Left ventricle myocardium inferior (tissue), 1 donor: Measurements from ENCODE around the gene HAP1. TPM values are rescaled to one million over a fixed set of nuclear protein-coding genes. Genes with fewer than 3 reads are reported as not detected.

ENCODE experiments used
- DNase-seq: peaks from one replicate; pipeline ENCODE4 v3.0.0-alpha.2; 2020
- H3K27ac ChIP-seq: fragments of 200-600 bp; replicated peaks from 2 replicates; pipeline ENCODE4 v1.8.0; 2021
- H3K27me3 ChIP-seq: fragments of 200-600 bp; 2 replicates; pipeline ENCODE4 v1.8.0; 2021; ENCODE audit warnings: low read depth
- H3K36me3 ChIP-seq: fragments of 200-600 bp; 2 replicates; pipeline ENCODE4 v1.8.0; 2021
- H3K4me1 ChIP-seq: fragments of 200-600 bp; 2 replicates; pipeline ENCODE4 v1.8.0; 2021
- H3K4me3 ChIP-seq: fragments of 200-600 bp; 2 replicates; pipeline ENCODE4 v1.8.0; 2021; ENCODE audit warnings: mild to moderate bottlenecking, moderate library complexity
- H3K9me3 ChIP-seq: fragments of 200-600 bp; replicated peaks from 2 replicates; pipeline ENCODE4 v1.8.0; 2021
- intact Hi-C: fragments of 100-400 bp; cut with micrococcal nuclease; formaldehyde crosslinking; loops from one replicate; pipeline ENCODE4 v1.11.0; 2022
- total RNA-seq: library from RNA; stranded (reverse); fragmentation: NEBNext Ultra II Directional; extraction: Animal tissue kit (Norgen Biotek cat#: 25700); gene quantifications from one replicate; pipeline ENCODE4 v1.2.1, GENCODE V29; 2021
- TF ChIP-seq, protein P1 (sequence below): fragments of 200-600 bp; IDR thresholded peaks from 2 replicates; pipeline ENCODE4 v1.8.0; 2021; ENCODE audit warnings: antibody characterized with exemption, mild to moderate bottlenecking, borderline replicate concordance
- donor health status: DM: no; HTN: yes; CAD: no; lungs with severe emphysema.

The HAP1 gene
- total RNA-seq, 1 donor from 2014 or later, result 0.14 TPM

DNA sequence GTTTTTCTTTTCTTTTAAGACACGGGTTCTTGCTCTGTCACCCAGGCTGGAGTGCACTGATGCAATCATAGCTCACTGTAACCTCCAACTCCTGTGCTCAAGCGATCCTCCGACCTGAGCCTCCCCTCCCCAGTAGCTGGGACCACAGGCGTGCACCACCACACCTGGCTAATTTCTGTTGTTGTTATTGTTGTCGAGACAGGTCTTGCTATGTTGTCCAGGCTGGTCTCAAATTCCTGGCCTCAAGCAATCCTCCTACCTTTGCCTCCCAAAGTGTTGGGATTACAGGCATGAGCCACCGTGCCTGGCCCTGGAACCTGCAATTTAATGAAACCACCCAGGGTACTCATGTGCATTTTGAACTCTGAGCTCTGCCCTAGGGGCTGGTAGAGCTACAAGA is 27.9 kb upstream of the HAP1 start:
- H3K4me1 ChIP-seq, result no peaks in the 10 kb centered on the region
- H3K27ac ChIP-seq, result no peak overlapping the region
- no peaks in the 10 kb centered on the region for H3K9me3 ChIP-seq
- no peak for DNase-seq
- H3K4me3 ChIP-seq, result no peak overlapping the region
- TF ChIP-seq, protein P1, sequence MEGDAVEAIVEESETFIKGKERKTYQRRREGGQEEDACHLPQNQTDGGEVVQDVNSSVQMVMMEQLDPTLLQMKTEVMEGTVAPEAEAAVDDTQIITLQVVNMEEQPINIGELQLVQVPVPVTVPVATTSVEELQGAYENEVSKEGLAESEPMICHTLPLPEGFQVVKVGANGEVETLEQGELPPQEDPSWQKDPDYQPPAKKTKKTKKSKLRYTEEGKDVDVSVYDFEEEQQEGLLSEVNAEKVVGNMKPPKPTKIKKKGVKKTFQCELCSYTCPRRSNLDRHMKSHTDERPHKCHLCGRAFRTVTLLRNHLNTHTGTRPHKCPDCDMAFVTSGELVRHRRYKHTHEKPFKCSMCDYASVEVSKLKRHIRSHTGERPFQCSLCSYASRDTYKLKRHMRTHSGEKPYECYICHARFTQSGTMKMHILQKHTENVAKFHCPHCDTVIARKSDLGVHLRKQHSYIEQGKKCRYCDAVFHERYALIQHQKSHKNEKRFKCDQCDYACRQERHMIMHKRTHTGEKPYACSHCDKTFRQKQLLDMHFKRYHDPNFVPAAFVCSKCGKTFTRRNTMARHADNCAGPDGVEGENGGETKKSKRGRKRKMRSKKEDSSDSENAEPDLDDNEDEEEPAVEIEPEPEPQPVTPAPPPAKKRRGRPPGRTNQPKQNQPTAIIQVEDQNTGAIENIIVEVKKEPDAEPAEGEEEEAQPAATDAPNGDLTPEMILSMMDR, result no peak
- intact Hi-C loops, result no loop called here
- H3K27me3 ChIP-seq, result no peaks in the 10 kb centered on the region
- peaks cover 99% of the 10 kb centered on the region for H3K36me3 ChIP-seq

DNA sequence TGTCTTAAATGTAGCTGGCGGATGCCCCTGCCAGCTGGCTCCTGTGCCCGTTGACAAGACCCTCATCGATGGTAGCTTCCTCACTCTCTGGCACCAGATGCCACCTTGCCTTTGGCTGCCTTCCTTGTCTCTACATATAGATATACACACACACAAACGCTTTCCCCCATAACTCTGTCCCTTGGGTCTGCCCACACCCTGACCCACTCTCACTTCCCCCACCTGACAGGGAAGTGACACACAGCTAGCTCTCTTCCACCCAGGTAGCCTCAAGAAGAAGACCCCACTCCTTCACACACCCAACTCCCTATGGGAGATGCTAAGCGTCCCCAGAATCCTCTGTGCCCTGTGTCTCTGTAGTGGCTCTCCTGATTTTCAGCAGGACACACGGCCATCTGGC is 26.4 kb upstream of the HAP1 start:
- no peaks in the 10 kb centered on the region for H3K4me1 ChIP-seq
- no peak overlapping the region for H3K4me3 ChIP-seq
- TF ChIP-seq, protein P1, result no peak
- intact Hi-C loops, result no loop called here
- peaks cover 99% of the 10 kb centered on the region for H3K36me3 ChIP-seq
- DNase-seq, result no peak
- no peaks in the 10 kb centered on the region for H3K27me3 ChIP-seq
- no peak overlapping the region for H3K27ac ChIP-seq
- no peaks in the 10 kb centered on the region for H3K9me3 ChIP-seq

DNA sequence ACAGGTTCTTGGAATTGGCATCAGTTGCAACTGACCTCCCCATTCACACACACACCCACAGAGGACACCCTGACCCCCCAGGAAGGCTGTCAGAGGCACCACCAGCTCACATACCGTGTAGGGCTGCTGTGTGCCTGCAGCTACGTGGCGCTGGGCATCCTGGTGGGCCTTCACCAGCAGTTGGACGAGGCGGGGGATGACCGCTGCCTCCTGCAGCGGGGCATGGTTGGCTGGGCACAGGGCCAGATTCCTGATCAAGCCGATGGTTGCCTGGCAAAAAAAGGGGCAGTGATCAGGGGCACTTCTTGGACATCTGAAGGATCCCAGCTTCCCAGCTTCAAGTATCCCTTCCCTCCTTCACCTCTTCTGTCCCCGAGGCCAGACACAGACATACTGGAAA is 24.2 kb upstream of the HAP1 start:
- Histone ChIP-seq H3K27me3 (no peaks in the 10 kb centered on the region), H3K4me3 (no peak overlapping the region), H3K36me3 (peaks cover 94% of the 10 kb centered on the region), H3K27ac (no peak overlapping the region), H3K9me3 (no peaks in the 10 kb centered on the region), H3K4me1 (no peaks in the 10 kb centered on the region)
- DNase-seq, result no peak
- intact Hi-C loops, result no loop called here
- TF ChIP-seq, protein P1, result no peak

DNA sequence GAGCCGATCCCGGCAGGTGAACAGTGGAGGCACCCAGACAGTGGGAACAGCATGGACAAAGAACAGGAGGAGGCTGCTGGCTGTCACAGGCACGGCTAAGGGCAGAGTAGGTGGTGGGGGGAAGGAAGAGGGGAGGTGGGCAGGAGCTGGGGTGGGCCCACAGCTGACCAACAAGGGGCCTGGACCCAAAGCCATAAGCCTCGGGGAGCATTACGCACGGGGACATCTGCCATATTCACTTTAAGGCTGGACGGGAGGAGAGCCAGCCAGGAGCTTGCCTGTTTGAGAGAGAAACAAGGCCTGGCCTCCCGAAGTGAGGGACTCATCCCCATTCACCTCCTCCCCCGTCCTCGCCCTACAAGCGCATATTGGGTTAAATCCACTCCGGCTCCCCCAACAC is 19.6 kb upstream of the HAP1 start:
- TF ChIP-seq, protein P1, result no peak
- Histone ChIP-seq H3K36me3 (peaks cover 50% of the 10 kb centered on the region), H3K4me3 (no peak overlapping the region), H3K9me3 (no peaks in the 10 kb centered on the region), H3K4me1 (no peaks in the 10 kb centered on the region), H3K27ac (no peak overlapping the region), H3K27me3 (no peaks in the 10 kb centered on the region)
- intact Hi-C loops, result no loop called here
- DNase-seq, result no peak

DNA sequence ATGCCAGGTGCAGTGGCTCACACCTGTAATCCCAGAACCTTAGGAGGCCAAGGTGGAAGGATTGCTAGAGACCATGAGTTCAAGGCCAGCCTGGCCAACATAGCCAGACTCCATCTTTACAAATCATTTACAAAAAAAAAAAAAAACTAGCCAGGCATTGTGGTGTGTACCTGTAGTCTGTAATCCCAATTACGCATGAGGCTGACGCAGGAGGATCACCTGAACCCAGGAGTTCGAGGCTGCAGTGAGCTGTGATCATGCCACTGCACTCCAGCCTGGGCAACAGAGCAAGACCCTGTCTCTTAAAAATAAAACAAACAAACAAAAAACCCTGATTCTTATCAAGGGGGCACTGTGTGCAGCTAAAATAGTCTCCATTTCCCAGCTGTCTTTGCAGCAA is 16.8 kb upstream of the HAP1 start:
- Histone ChIP-seq H3K27ac (no peak overlapping the region), H3K4me3 (no peak overlapping the region), H3K4me1 (no peaks in the 10 kb centered on the region), H3K27me3 (no peaks in the 10 kb centered on the region), H3K9me3 (no peaks in the 10 kb centered on the region), H3K36me3 (peaks cover 22% of the 10 kb centered on the region)
- TF ChIP-seq, protein P1, result no peak
- no peak for DNase-seq
- intact Hi-C loops, result no loop called here

DNA sequence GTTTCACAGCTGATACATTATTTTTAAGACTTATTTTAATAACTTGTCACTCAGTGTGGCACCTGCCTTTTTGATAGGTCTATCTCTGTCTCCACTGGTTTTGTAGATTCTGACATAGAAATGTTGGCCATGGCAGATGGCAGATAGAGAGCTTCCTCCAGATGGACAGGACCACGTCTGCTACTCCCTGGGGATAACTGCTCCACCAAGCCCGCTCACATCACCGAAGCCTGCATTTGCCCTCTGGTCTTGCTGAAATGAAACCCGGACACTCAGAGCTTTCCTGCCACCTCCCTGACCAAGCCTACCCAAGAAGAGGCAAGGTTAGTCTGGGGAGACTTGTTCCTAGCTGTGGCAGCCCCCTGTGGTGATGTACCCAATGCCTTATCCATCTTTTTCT is 16.4 kb upstream of the HAP1 start:
- TF ChIP-seq, protein P1, result no peak
- no peak for DNase-seq
- intact Hi-C loops, result no loop called here
- Histone ChIP-seq H3K27ac (no peak overlapping the region), H3K9me3 (no peaks in the 10 kb centered on the region), H3K4me3 (no peak overlapping the region), H3K4me1 (no peaks in the 10 kb centered on the region), H3K27me3 (no peaks in the 10 kb centered on the region), H3K36me3 (peaks cover 18% of the 10 kb centered on the region)
